ENCODE data around the gene TAS2R60. TPM values are rescaled to one million over a fixed set of nuclear protein-coding genes. Genes with fewer than 3 reads are reported as not detected.
A peak's percentile ranks its signal among the peaks of the same experiment; 100 is the strongest.

Gene TAS2R60
- total and polyA plus RNA-seq, 2 donors = 0.02 to 0.24 TPM

DNA sequence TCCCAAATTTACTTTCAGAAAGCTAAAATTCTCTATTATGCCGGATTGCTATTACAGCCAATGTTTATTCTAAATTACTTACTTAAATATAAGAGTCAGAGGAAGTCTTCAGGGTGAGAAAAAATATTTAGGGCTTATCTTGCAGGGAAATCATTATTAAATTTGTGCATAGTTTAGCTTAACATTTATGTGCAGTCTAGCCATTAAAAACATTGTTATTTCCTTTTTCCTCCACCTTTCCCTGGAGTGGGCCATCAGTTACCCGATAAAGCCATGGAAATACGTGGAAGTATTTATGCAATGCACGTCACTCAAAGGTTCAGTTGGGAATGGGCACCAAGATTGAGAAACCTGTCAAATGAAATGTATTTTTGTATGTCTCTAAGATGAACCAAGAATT is 9.5 kb upstream of the TAS2R60 start:
- no peaks in the 10 kb centered on the region for H3K27me3 ChIP-seq (ENCODE audit: control insufficient read depth in 2 of 2, insufficient read depth in 1 of 2, low read length in 1 of 2)
- H3K27ac ChIP-seq (ENCODE audit: low read depth in 1 of 2, low read length in 1 of 2) = no peak overlapping the region
- 97% methylated on average over 4 of the region's 4 CpGs for WGBS
- H3K4me3 ChIP-seq (ENCODE audit: low read length in 2 of 2) = no peak overlapping the region
- peaks cover 0 to 15% of the 10 kb centered on the region in 2 donors for H3K4me1 ChIP-seq (ENCODE audit: control insufficient read depth in 2 of 2, insufficient read depth in 2 of 2, low read length in 2 of 2)
- peaks cover 0 to 3% of the 10 kb centered on the region in 2 donors for H3K36me3 ChIP-seq (ENCODE audit: control insufficient read depth in 2 of 2, insufficient read depth in 2 of 2, low read length in 1 of 2)
- DNase-seq (ENCODE audit: low read depth in 6 of 9, low spot score in 9 of 9) = no peak
- H3K9me3 ChIP-seq (ENCODE audit: control insufficient read depth in 2 of 2, insufficient read depth in 1 of 2, low read length in 1 of 2) = no peaks in the 10 kb centered on the region

DNA sequence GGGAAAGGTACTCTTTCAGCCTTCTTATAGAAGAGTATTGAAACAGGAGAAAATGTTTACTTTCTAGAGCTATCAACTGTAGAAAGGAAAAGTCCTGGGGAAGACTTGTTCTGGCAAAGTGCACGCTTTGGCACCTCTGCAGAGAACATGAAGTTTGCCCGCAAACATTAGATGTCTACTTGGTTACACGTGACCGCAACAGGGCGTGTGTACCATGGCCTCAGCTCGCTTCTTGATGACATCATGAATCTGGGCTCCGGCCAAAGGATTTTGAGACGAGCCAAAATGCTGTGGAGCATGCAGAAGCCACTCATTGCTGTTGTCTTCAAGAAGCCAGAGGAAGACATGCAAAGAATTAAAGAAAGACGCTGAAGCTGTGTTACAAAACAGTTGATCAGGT is 8.6 kb upstream of the TAS2R60 start:
- Histone ChIP-seq H3K36me3 (ENCODE audit: control insufficient read depth in 2 of 2, insufficient read depth in 2 of 2, low read length in 1 of 2) (peaks cover 0 to 3% of the 10 kb centered on the region in 2 donors), H3K9me3 (ENCODE audit: control insufficient read depth in 2 of 2, insufficient read depth in 1 of 2, low read length in 1 of 2) (no peaks in the 10 kb centered on the region), H3K4me3 (ENCODE audit: low read length in 2 of 2) (no peak overlapping the region), H3K4me1 (ENCODE audit: control insufficient read depth in 2 of 2, insufficient read depth in 2 of 2, low read length in 2 of 2) (peaks cover 0 to 15% of the 10 kb centered on the region in 2 donors), H3K27me3 (ENCODE audit: control insufficient read depth in 2 of 2, insufficient read depth in 1 of 2, low read length in 1 of 2) (no peaks in the 10 kb centered on the region), H3K27ac (ENCODE audit: low read depth in 1 of 2, low read length in 1 of 2) (peak overlapping the region in 1 of 2 donors; percentile 33)
- DNase-seq (ENCODE audit: low read depth in 6 of 9, low spot score in 9 of 9) = peak in 2 of 9 donors; percentile 22 to 38
- 94% methylated on average over 9 of the region's 9 CpGs for WGBS

DNA sequence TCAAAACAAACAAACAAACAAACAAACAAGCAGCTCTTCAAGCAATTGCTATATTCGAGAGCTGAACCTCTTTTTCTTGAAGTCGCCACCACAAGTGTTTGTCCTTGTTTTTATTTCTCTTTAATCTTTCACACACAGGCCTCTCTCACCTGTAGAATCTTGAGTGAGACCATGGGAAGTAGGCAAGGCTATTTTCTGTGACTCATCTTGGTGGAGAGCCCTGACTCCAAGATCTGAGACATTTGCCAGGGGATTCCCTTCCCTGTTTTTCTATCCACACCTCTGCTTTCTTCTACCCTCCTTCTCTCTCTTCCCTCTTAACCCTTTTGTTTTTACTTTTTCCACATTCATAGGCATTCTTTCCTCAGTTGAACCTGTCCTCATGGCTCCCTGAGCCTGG is 8.0 kb upstream of the TAS2R60 start:
- H3K9me3 ChIP-seq (ENCODE audit: control insufficient read depth in 2 of 2, insufficient read depth in 1 of 2, low read length in 1 of 2) = no peaks in the 10 kb centered on the region
- peak overlapping the region in 1 of 2 donors; percentile 61 for H3K27ac ChIP-seq (ENCODE audit: low read depth in 1 of 2, low read length in 1 of 2)
- no peak for DNase-seq (ENCODE audit: low read depth in 6 of 9, low spot score in 9 of 9)
- peaks cover 0 to 3% of the 10 kb centered on the region in 2 donors for H3K36me3 ChIP-seq (ENCODE audit: control insufficient read depth in 2 of 2, insufficient read depth in 2 of 2, low read length in 1 of 2)
- peaks cover 0 to 15% of the 10 kb centered on the region in 2 donors for H3K4me1 ChIP-seq (ENCODE audit: control insufficient read depth in 2 of 2, insufficient read depth in 2 of 2, low read length in 2 of 2)
- no peaks in the 10 kb centered on the region for H3K27me3 ChIP-seq (ENCODE audit: control insufficient read depth in 2 of 2, insufficient read depth in 1 of 2, low read length in 1 of 2)
- no peak overlapping the region for H3K4me3 ChIP-seq (ENCODE audit: low read length in 2 of 2)
- WGBS = 96% methylated on average over 2 of the region's 2 CpGs

DNA sequence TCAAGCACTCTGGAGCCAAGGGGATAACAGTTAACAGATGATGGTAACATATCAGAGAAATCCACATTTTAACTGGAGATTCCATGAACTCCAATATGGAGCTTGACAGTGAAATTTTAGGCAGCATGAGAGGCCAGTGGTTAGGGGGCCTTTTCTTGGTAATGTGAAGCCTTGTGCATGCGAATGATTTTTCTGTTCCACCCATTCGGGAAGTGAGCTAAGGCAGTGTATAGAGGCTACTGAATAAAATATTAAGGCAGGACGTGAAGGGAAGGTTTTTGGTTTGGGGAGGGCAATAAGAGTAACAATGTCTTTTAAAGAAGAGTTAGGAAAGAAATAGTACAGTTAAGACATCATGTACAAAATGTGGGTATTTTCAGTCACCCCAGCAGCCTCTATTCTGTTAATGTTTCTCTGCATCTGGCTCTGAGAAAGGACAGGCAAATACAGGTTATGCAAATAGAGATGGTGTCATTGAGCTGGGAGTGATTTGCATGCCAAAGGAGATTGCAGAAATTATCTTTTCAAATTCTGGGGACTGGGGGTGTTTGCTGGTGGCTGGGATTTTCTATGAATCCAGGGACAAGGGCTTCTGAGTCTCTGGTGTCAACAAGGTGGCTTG is 6.8 kb upstream of the TAS2R60 start:
- no peaks in the 10 kb centered on the region for H3K27me3 ChIP-seq (ENCODE audit: control insufficient read depth in 2 of 2, insufficient read depth in 1 of 2, low read length in 1 of 2)
- peaks cover 0 to 15% of the 10 kb centered on the region in 2 donors for H3K4me1 ChIP-seq (ENCODE audit: control insufficient read depth in 2 of 2, insufficient read depth in 2 of 2, low read length in 2 of 2)
- peaks cover 0 to 3% of the 10 kb centered on the region in 2 donors for H3K36me3 ChIP-seq (ENCODE audit: control insufficient read depth in 2 of 2, insufficient read depth in 2 of 2, low read length in 1 of 2)
- DNase-seq (ENCODE audit: low read depth in 6 of 9, low spot score in 9 of 9) = no peak
- WGBS = 95% methylated on average over 3 of the region's 3 CpGs
- H3K9me3 ChIP-seq (ENCODE audit: control insufficient read depth in 2 of 2, insufficient read depth in 1 of 2, low read length in 1 of 2) = no peaks in the 10 kb centered on the region
- no peak overlapping the region for H3K4me3 ChIP-seq (ENCODE audit: low read length in 2 of 2)
- no peak overlapping the region for H3K27ac ChIP-seq (ENCODE audit: low read depth in 1 of 2, low read length in 1 of 2)

DNA sequence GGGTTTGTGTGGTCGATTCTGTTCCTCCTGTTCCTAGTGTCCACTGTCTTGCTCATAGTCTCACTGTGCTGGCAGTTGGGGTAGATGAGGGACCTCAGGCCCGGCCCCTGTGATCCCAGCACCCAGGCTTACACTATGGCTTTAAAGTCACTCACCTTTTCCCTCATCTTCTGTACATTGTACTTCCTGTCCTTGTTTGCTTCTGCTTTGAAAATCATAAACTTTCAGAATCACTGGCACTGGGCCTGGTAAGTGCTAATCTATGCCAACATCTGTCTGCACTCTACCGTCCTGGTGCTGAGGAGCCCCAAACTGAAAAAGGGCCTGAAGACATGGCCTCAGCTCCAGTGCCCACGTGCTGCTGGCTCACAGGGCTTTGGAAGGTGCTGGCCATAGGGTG is 5.7 kb upstream of the TAS2R60 start:
- DNase-seq (ENCODE audit: low read depth in 6 of 9, low spot score in 9 of 9) = no peak
- no peaks in the 10 kb centered on the region for H3K27me3 ChIP-seq (ENCODE audit: control insufficient read depth in 2 of 2, insufficient read depth in 1 of 2, low read length in 1 of 2)
- no peak overlapping the region for H3K4me3 ChIP-seq (ENCODE audit: low read length in 2 of 2)
- H3K27ac ChIP-seq (ENCODE audit: low read depth in 1 of 2, low read length in 1 of 2) = no peak overlapping the region
- H3K9me3 ChIP-seq (ENCODE audit: control insufficient read depth in 2 of 2, insufficient read depth in 1 of 2, low read length in 1 of 2) = no peaks in the 10 kb centered on the region
- no peaks in the 10 kb centered on the region for H3K36me3 ChIP-seq (ENCODE audit: control insufficient read depth in 2 of 2, insufficient read depth in 2 of 2, low read length in 1 of 2)
- H3K4me1 ChIP-seq (ENCODE audit: control insufficient read depth in 2 of 2, insufficient read depth in 2 of 2, low read length in 2 of 2) = peaks cover 0 to 15% of the 10 kb centered on the region in 2 donors
- 27% methylated on average over 4 of the region's 4 CpGs for WGBS

DNA sequence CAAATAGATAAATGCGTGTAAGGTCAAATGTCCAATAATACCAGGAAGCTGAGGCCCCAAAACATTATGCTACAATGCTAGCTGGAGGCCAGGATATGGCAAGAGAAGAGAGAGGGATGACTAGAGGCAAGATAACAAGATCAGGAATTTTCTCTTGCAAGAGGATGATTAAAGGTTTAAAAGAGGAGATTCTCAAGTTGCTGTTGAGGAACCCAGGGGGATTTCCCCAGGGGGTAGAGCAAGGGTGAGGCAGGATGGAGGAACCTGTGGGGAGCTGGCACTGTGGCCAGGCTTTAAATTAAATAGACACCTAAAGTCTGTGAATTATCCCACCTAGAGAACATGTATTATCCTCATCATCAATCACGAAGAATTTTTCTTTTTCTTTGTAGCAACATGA is 3.4 kb upstream of the TAS2R60 start:
- DNase-seq (ENCODE audit: low read depth in 6 of 9, low spot score in 9 of 9) = no peak
- no peak overlapping the region for H3K4me3 ChIP-seq (ENCODE audit: low read length in 2 of 2)
- H3K9me3 ChIP-seq (ENCODE audit: control insufficient read depth in 2 of 2, insufficient read depth in 1 of 2, low read length in 1 of 2) = no peaks in the 10 kb centered on the region
- H3K36me3 ChIP-seq (ENCODE audit: control insufficient read depth in 2 of 2, insufficient read depth in 2 of 2, low read length in 1 of 2) = no peaks in the 10 kb centered on the region
- peaks cover 0 to 15% of the 10 kb centered on the region in 2 donors for H3K4me1 ChIP-seq (ENCODE audit: control insufficient read depth in 2 of 2, insufficient read depth in 2 of 2, low read length in 2 of 2)
- H3K27me3 ChIP-seq (ENCODE audit: control insufficient read depth in 2 of 2, insufficient read depth in 1 of 2, low read length in 1 of 2) = no peaks in the 10 kb centered on the region
- H3K27ac ChIP-seq (ENCODE audit: low read depth in 1 of 2, low read length in 1 of 2) = no peak overlapping the region
- 94% methylated on average over 2 of the region's 2 CpGs for WGBS

DNA sequence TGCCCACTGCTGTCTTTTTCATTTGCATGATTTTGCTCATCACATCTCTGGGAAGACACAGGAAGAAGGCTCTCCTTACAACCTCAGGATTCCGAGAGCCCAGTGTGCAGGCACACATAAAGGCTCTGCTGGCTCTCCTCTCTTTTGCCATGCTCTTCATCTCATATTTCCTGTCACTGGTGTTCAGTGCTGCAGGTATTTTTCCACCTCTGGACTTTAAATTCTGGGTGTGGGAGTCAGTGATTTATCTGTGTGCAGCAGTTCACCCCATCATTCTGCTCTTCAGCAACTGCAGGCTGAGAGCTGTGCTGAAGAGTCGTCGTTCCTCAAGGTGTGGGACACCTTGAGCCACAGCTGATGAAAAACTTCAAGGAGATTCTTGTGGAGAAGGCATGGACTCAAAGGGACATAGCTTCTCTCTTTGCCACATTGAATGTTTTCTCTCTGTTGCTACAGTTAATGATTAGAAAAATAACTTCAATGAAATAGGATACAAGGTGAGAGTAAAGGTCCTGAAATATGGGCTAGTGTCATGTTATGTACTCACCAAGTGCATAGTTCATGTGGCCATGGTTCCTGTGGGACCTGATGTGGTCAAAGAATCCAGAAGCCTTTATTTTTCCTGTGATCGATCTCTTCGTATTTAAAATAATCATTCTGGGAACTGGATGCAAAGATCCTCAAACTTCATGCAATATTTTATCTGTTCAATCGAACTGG is 970 bp downstream of the TAS2R60 start:
- Histone ChIP-seq H3K9me3 (ENCODE audit: control insufficient read depth in 2 of 2, insufficient read depth in 1 of 2, low read length in 1 of 2) (no peaks in the 10 kb centered on the region), H3K27me3 (ENCODE audit: control insufficient read depth in 2 of 2, insufficient read depth in 1 of 2, low read length in 1 of 2) (no peaks in the 10 kb centered on the region), H3K36me3 (ENCODE audit: control insufficient read depth in 2 of 2, insufficient read depth in 2 of 2, low read length in 1 of 2) (no peaks in the 10 kb centered on the region), H3K27ac (ENCODE audit: low read depth in 1 of 2, low read length in 1 of 2) (no peak overlapping the region), H3K4me3 (ENCODE audit: low read length in 2 of 2) (no peak overlapping the region), H3K4me1 (ENCODE audit: control insufficient read depth in 2 of 2, insufficient read depth in 2 of 2, low read length in 2 of 2) (no peaks in the 10 kb centered on the region)
- no peak for DNase-seq (ENCODE audit: low read depth in 6 of 9, low spot score in 9 of 9)
- 97% methylated on average over 6 of the region's 6 CpGs for WGBS

DNA sequence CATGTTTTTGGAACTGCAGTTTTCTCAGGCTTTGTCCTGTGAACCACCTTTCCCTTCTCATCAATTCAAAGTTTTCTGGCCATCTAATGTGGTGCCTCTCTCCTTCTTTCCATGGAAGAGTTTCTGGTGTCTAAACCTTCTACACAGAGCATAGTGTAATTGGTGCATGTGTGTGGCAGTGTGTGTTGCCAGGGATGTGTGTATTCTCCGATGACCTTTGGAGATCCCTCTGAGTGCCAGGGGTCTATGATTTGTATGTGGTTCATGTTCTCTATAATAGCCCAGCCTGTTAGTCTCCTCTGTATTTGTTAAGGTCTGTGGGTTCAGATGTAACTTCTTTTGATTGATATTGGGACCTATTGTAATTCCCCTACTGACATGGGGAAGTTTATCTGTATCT is 1.5 kb downstream of the TAS2R60 start:
- DNase-seq (ENCODE audit: low read depth in 6 of 9, low spot score in 9 of 9) = no peak
- Histone ChIP-seq H3K27ac (ENCODE audit: low read depth in 1 of 2, low read length in 1 of 2) (no peak overlapping the region), H3K4me1 (ENCODE audit: control insufficient read depth in 2 of 2, insufficient read depth in 2 of 2, low read length in 2 of 2) (no peaks in the 10 kb centered on the region), H3K4me3 (ENCODE audit: low read length in 2 of 2) (no peak overlapping the region), H3K36me3 (ENCODE audit: control insufficient read depth in 2 of 2, insufficient read depth in 2 of 2, low read length in 1 of 2) (no peaks in the 10 kb centered on the region), H3K27me3 (ENCODE audit: control insufficient read depth in 2 of 2, insufficient read depth in 1 of 2, low read length in 1 of 2) (no peaks in the 10 kb centered on the region), H3K9me3 (ENCODE audit: control insufficient read depth in 2 of 2, insufficient read depth in 1 of 2, low read length in 1 of 2) (no peaks in the 10 kb centered on the region)
- WGBS = 98% methylated on average over 1 of the region's 1 CpG

DNA sequence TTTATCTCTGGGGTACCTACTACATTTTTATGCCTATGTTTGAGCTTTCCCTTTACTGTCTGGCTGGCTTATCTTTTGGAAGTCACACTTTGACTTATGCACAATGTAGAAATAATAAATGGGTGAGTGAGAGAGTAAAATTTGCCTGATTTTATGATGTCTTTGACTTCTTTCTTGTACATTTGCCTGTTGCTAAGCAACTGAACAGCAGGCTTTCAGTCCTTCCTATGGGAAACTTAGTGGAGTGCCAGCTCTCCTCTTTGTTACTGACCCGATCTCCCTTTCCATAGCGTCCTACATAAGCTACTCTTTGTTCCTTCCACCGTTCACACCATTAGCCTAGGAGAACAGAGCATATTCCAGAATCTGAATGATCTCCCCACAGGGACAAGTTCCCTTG is 4.2 kb downstream of the TAS2R60 start:
- no peak for DNase-seq (ENCODE audit: low read depth in 6 of 9, low spot score in 9 of 9)
- Histone ChIP-seq H3K36me3 (ENCODE audit: control insufficient read depth in 2 of 2, insufficient read depth in 2 of 2, low read length in 1 of 2) (no peaks in the 10 kb centered on the region), H3K4me3 (ENCODE audit: low read length in 2 of 2) (no peak overlapping the region), H3K9me3 (ENCODE audit: control insufficient read depth in 2 of 2, insufficient read depth in 1 of 2, low read length in 1 of 2) (no peaks in the 10 kb centered on the region), H3K27me3 (ENCODE audit: control insufficient read depth in 2 of 2, insufficient read depth in 1 of 2, low read length in 1 of 2) (no peaks in the 10 kb centered on the region), H3K27ac (ENCODE audit: low read depth in 1 of 2, low read length in 1 of 2) (no peak overlapping the region), H3K4me1 (ENCODE audit: control insufficient read depth in 2 of 2, insufficient read depth in 2 of 2, low read length in 2 of 2) (no peaks in the 10 kb centered on the region)
- 97% methylated on average over 3 of the region's 3 CpGs for WGBS

Measured in thymus (tissue), 11 donors.